Measurements from ENCODE around the gene PTPRG. TPM values are rescaled to one million over a fixed set of nuclear protein-coding genes. Genes with fewer than 3 reads are reported as not detected.

PTPRG gene
- total RNA-seq, 1 experiment from 2014 or later, result 69.3 TPM

GRCh38 chr3:61650719-61651410 lies 89.5 kb downstream of the PTPRG start:
- no CpG with 5 or more reads among the region's 4 CpGs for WGBS (ENCODE audit: extremely low coverage, insufficient read length, low lambda C conversion rate)
- H3K79me2 ChIP-seq (ENCODE audit: insufficient read depth, low read length), result peaks cover 57% of the 10 kb centered on the region
- H3K79me1 ChIP-seq (ENCODE audit: insufficient read depth, low read depth, low read length, poor library complexity, severe bottlenecking), result peaks cover 18% of the 10 kb centered on the region
- no peak for TF ChIP-seq CTCF (conservative IDR thresholded peaks at IDR 0.05)
- H3K4ac ChIP-seq (ENCODE audit: low read depth, low read length), result no peak overlapping the region
- Mint-ChIP-seq H3K4me1 (peaks cover 23 to 36% of the 10 kb centered on the region in 2 experiments), H3K4me3 (no peak overlapping the region), H3K27me3 (ENCODE audit: low read depth) (no peaks in the 10 kb centered on the region; the same call in 1 of the 2 replicates), H3K27ac (no peak overlapping the region), H3K9me3 (peaks cover 0 to 6% of the 10 kb centered on the region in 2 experiments; a peak in 2 of 5 replicates), H3K36me3 (ENCODE audit: insufficient read depth in 1 of 3, low read depth in 3 of 3) (peaks cover 14 to 26% (median 17%) of the 10 kb centered on the region in 3 experiments; a peak in 6 of 7 replicates)
- DNase-seq, result no peak
- H4K8ac ChIP-seq (replicated peaks; ENCODE audit: insufficient read length, low read depth, low read length), result no peak overlapping the region
- no peak overlapping the region for H3K18ac ChIP-seq (ENCODE audit: insufficient read length, low read depth, low read length)
- H4K20me1 ChIP-seq (ENCODE audit: control insufficient read depth, insufficient read depth, insufficient read length), result peaks cover 2% of the 10 kb centered on the region
- no peak overlapping the region for H2BK20ac ChIP-seq (ENCODE audit: low read depth, low read length, poor library complexity, severe bottlenecking)
- H2BK5ac ChIP-seq (ENCODE audit: insufficient read length, low read length), result no peak overlapping the region
- H4K5ac ChIP-seq (ENCODE audit: insufficient read length, low read depth, low read length), result no peak overlapping the region
- H3K14ac ChIP-seq (ENCODE audit: insufficient read depth, low read length), result no peak overlapping the region
- no peak overlapping the region for H3K56ac ChIP-seq (ENCODE audit: insufficient read length, low read depth, low read length)
- no peak overlapping the region for H3K4me2 ChIP-seq (ENCODE audit: insufficient read depth, insufficient read length, low read length)
- H3K9ac ChIP-seq (ENCODE audit: extremely low read depth, insufficient read length, low read length), result no peak overlapping the region
- no peak overlapping the region for H2BK15ac ChIP-seq (ENCODE audit: low read depth, low read length)
- peaks cover 6% of the 10 kb centered on the region; the same call in 1 of the 2 replicates for H3K4me1 ChIP-seq (ENCODE audit: insufficient read depth, low read length)
- H2BK12ac ChIP-seq (ENCODE audit: insufficient read length, low read depth, low read length), result no peak overlapping the region
- H3K9me3 ChIP-seq (ENCODE audit: control insufficient read depth, low read depth, low read length), result no peaks in the 10 kb centered on the region
- no peak overlapping the region for H3K27ac ChIP-seq (ENCODE audit: insufficient read length, low read depth, low read length)
- H3T11ph ChIP-seq (ENCODE audit: low read length), result no peak overlapping the region
- H4K91ac ChIP-seq (ENCODE audit: insufficient read length, low read depth, low read length), result no peak overlapping the region
- no peak overlapping the region for H2BK120ac ChIP-seq (ENCODE audit: low read depth, low read length, poor library complexity, severe bottlenecking)
- no peak overlapping the region for H2AK5ac ChIP-seq (ENCODE audit: insufficient read length, low read length)
- H3K23me2 ChIP-seq (ENCODE audit: insufficient read length, low read depth, low read length, poor library complexity, severe bottlenecking), result no peaks in the 10 kb centered on the region
- no peaks in the 10 kb centered on the region for H3K27me3 ChIP-seq (ENCODE audit: insufficient read depth, low read length)
- H3K23ac ChIP-seq (ENCODE audit: insufficient read length, low read depth, low read length), result no peak overlapping the region
- no peak overlapping the region for H2AFZ ChIP-seq (ENCODE audit: low read length)
